HK-2 (cell line): ENCODE results near the gene ATP7B.
A peak's percentile ranks its signal among the peaks of the same experiment; 100 is the strongest.
"Not testable (repeated sequence)": the region's sequence is repeated elsewhere in the genome, so short reads cannot be mapped to it uniquely, and the experiment has no call there.

Source experiments
- DNase-seq: peaks from one replicate; pipeline ENCODE4 v3.0.0-alpha.2; 2018; ENCODE audit not compliant: unreplicated experiment

ATP7B gene

DNA sequence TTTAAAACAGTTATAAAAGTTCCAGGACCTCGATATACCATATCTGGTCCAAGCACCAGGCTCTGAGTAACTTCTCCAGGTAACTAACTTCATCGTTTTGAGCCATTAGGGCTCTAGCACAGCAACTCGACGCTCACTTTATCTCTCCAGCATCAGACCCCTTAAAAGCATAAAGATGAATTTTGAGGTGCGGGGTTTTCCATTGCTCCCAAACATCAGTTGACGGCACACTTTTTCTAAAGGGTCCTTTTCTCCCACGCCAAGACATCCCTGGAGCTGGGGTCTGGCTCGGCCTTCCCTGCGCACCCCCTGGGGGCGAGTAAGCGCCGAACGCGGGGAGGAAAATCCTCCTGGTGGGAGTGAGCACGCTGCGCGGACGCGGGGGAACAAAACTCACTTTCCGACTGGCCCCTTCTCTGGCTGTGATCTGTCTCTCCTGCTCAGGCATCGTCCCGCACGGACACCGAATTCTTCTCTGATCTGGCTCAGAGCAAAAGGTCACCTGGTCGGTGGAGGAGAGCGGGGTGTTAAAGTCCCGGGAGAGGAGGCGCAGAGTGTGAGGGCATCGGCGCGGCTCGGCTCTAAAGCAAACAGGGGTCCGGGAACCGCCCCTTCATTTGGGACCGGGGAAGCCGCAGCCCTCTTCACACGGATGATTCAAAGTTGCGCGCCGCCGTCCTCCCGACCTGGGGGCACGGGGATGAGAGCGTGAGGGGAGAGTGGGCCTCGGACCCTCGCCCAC, at the start of gene ATP7B:
TSS of gene ATP7B (minus strand) at position 561 of the 742 bp plus-strand sequence. CDS start at position 448, 113 bp downstream.
- peak; percentile 21 for DNase-seq

- DNase-seq: no peak
These were observed 42.2 kb upstream of the ATP7B start for GRCh38 chr13:52053460-52053859.

- DNase-seq: no peak
These were observed 40.1 kb upstream of the ATP7B start for GRCh38 chr13:52051400-52051799.

GRCh38 chr13:52048516-52048915, 37.3 kb upstream of the ATP7B start:
- DNase-seq: no peak

DNA sequence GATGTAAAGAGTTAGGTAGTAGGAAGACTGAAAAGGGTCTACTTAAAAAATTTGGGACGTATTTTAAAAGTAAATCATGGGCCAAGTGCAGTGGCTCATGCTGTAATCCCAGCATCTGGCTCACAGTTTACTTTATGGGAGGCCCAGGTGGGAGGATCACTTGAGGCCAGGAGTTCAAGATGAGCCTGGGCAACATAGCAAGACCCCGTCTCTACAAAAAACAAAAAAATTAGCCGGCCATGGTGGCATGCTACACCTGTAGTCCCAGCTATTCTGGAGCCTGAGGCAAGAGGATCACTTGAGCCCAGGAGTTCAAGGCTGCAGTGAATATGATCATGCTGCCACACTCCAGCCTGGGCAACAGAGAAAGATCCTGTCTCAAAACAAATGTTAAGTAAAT, 36.2 kb upstream of the ATP7B start:
- no peak for DNase-seq

GRCh38 chr13:52043675-52044074, 32.4 kb upstream of the ATP7B start:
- DNase-seq: no peak

GRCh38 chr13:52036037-52036436, 24.8 kb upstream of the ATP7B start:
- DNase-seq: no peak

GRCh38 chr13:52034616-52035226, 23.5 kb upstream of the ATP7B start:
- DNase-seq: no peak

- no peak for DNase-seq
These were observed 21.8 kb upstream of the ATP7B start for GRCh38 chr13:52033039-52033438.

- DNase-seq: not testable (repeated sequence)
These were observed 19.2 kb upstream of the ATP7B start for GRCh38 chr13:52030401-52030800.

GRCh38 chr13:52029569-52029968, 18.3 kb upstream of the ATP7B start:
- DNase-seq: no peak

DNA sequence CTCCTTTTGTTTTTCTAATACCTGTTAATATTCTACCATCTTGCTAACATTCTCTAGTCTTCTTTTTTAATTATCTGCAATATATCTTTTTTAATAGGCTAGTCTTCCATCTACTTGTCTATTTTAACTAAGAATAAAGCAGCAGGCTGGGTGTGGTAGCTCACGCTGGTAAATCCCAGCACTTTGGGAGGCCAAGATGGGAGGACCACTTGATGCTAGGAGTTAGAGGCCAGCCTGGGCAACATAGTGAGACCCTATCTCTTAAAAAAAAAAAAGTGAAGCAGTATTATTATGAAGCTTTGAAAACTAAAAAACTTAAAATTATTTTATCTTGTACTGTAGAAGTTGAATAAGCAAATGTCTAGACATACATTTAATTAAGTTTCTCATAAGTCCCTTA, 16.6 kb upstream of the ATP7B start:
- DNase-seq: no peak

GRCh38 chr13:52026246-52026626, 15.0 kb upstream of the ATP7B start:
- no peak for DNase-seq

GRCh38 chr13:52025475-52026245, 14.4 kb upstream of the ATP7B start:
- DNase-seq: no peak

- DNase-seq: no peak
These were observed 13.2 kb upstream of the ATP7B start, which contains the start of gene UTP14C for GRCh38 chr13:52024481-52024880. Gene UTP14C, plus strand, starts transcription at chr13:52024691. Its CDS starts 4,114 bp downstream, at chr13:52028805.

DNA sequence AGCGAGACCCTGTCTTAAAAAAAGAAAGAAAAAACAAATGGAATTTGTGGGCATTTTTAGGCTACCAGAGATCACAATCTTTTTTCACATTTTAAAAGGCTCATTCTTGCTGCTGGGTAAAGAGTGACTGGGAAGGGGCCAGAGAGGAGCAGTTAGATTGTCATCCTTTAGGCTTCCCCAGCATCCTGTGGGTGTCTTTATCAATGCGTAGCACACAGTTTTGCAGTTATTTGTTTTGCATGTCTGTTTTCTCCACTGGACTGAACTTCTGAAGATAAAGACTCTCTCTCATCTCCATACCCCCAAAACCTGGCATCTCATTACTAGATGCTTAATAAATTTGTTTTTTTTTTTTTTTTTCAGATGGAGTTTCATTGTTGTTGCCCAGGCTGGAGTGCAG, 11.1 kb upstream of the ATP7B start:
- DNase-seq: no peak

DNA sequence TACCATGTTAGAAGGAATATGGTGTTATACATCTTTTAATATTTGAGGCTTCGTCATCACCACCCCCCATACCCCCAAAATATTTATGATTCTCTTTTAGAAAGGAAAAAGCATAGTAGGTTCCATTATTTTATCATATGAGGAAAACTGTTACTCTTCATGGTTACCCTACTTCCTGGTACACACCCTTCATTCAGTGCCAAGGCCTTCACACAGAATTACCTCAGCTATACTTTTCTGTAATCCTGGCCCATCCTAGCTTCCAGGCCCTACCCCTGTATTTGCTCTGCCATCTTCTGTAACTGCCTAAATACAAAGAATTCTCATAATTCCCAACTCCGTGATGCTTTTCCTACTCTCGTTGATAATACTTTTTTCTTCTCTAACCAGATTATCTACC, 8.9 kb upstream of the ATP7B start:
- no peak for DNase-seq

DNA sequence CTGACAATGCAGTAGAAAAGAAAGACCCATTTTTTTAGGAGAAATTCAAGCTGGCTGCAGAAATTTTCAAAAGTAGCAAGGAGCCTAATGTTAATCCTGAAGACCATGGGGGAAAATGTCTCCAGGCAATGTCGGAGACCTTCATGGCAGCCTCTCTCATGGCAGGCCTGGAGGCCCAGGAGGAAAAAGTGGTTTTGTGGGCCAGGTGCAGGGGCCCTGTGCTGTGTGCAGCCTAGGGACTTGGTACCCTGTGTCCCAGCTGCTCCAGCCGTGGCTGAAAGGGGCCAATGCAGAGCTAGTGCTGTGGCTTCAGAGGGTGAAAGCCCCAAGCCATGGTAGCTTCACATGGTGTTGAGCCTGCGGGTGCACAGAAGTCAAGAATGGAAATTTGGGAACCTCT, 5.0 kb upstream of the ATP7B start:
- no peak for DNase-seq

DNA sequence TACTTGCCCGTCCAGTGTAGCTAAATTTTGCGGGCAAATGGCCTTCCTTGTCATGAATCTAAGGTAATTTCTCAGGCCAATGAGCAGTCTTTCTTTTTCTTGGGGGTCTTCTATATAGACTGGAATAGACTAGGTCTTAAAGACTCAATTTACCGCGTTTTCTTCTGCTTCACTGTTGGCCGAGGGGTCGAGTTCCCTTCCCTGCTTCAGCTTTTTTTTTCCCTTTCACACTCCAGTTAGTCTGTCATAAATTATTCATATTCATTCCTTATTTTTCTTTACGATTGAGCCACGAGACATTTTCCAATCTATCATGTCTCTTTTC, 1.2 kb upstream of the ATP7B start:
- DNase-seq: no peak

DNA sequence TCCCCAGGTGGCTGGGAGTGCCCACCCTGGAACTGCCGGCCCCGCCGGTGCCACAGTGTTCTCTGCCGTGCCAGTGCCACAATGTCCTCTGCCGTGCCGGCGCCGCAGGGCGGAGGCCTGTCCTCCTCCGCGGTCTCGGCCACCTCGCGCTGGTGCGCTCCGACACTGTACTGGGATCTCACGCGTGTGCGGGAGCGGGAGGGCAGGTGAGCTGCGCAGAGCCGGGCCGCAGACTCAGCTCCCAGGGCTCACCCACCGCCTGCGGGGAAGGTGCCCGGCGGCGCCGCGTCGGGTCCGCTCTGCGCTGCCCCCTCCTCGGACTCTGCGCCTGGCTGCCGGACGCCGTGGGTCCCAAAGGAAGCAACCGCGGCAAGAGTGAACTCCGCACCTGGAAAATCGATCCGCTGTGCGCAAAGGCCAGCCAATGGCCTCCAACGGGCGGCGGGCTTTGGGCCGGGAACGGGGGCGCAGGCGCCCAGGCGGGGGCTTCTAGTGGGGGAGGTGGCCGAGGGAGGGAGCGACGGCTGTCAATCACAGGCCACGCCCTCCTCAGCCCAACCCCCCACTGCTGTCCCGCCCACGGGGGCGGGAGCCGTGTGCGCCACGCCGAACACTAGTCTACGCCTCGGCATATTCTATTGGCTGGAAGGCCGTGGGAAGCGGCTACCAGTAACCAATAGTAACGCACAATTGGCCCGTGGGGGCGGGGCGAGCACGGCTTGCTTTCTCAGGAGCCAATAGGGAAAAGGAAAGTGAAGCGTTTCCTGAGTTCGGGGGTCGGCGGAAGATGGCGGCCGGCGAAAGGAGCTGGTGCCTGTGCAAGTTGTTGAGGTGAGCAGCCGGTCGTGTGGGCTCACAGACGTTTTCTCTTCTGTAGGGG, 622 bp upstream of the ATP7B start, which contains the start of gene ALG11:
TSS of gene ALG11 (plus strand) at position 767 of the 880 bp plus-strand sequence. CDS start at position 788, 21 bp downstream.
- DNase-seq: peak; percentile 97

GRCh38 chr13:52009946-52010345, 1.3 kb downstream of the ATP7B start:
- DNase-seq: no peak
